HG03095 (cell line): Measurements from ENCODE around the gene DGCR8.
"Not testable (repeated sequence)": the region's sequence is repeated elsewhere in the genome, so short reads cannot be mapped to it uniquely, and the experiment has no call there.

Experiments used
- ATAC-seq: cut with Tn5 transposase; IDR thresholded peaks from one replicate; pipeline ENCODE4 v1.9.1; 2021; ENCODE audit warnings: moderate library complexity; ENCODE audit not compliant: unreplicated experiment

Gene DGCR8

DNA sequence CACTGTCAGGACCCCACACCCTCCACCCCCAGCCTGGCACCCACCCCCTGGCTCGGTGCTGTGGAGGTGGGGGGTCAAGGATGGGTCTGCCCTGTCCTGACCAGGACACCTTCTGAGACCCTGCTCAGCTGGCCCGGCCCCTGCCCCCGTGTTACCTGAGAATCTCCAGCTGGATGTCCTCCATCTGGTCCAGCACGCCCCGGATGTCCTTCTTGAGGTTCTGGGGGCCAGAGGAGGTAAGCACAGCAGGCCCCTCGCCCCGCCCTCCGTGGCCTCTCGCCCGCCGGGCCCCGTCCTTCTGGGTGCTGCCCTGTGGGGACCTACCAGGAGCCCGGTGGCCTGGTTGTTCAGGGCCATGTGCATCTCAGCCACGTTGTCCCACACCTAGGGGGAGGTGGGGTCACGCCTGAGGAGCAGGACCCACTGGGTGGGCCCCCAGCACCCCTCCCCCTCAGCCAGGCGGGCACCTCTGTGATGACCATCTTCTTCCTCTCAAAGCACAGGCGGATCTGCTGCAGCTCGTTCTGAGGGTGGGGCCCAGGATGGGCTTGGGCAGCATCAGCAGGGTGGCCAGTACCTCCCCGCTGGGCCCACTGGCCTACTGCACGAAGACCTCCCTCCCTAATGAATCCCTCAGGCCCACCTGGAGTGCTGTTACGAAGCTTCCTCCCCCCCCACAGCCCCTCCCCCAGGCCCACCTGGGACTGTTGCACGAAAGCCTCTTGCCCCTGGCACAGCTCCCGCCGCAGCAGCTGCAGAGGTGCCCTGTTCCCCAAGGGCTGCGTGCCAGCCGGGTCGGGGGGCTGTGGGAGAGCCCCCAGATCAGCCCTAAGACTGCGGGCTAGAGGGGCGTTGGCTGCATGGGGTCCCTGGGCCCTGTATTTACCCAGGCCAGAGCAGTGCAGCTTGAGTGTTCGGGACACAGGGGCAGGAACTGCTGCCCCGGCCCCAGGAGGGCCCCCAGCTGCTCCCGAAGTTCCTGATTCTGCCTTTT is 69.5 kb downstream of the DGCR8 start:
- ATAC-seq: no peak

DNA sequence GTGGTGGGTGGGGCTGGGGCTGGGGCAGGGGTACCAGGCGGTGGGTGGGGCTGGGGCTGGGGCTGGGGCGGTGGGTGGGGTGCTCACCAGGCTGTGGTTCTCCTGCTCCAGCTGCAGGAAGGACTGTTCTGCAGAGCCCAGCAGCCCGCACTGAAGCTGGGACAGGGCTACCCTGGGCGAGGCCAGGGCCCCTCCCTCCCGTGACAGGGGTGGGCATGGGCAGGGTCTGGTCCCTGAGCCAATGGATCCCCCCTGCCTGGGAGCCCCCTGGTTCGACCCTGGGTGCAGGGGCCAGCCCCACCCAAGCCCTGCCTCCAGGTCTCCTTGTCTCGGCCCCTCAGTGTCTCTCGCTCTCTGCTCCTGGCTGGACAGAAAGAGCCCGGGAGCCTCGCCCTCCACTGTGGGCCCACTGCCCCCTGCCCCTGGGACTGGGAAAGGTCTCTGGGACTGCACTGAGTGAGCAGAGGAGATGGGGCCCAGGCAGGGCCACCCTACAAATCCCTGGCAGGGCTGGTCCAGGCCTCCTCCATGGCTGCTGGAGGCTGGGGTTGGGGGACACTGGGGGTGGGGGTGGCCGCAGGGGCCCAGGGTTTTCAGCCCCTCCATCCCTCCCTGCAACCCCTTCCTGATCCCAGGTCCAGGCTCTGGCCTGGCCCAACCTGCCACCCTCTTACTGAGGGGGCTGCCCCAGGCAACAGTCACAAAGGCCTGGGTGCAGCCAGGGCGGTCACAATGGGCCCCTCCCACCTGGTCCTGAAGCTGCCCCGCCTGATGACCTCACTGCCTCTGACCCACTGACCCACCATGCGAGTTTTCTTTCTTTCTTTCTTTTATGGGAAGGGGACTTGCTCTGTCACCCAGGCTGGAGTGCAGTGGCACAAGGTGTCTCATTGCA is 70.6 kb downstream of the DGCR8 start, which contains the start of gene CCDC188:
Gene CCDC188, minus strand, starts transcription at position 675 of the 895 bp plus-strand sequence. Its CDS starts 69 bp downstream, at position 606.
- no peak for ATAC-seq

DNA sequence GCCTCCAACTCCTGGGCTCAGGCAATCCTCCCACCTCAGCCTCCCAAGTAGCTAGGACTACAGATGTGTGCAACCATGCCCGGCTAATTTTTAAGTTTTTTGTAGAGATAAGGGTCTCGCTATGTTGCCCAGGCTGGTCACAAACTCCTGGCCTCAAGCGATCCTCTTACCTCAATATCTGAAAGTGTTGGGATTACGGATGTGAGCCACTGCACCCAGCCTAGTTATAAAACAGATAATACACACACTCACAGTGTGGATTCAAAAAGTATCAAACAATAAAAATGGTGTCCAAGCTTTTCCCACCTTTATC is 71.2 kb downstream of the DGCR8 start:
- no peak for ATAC-seq

DNA sequence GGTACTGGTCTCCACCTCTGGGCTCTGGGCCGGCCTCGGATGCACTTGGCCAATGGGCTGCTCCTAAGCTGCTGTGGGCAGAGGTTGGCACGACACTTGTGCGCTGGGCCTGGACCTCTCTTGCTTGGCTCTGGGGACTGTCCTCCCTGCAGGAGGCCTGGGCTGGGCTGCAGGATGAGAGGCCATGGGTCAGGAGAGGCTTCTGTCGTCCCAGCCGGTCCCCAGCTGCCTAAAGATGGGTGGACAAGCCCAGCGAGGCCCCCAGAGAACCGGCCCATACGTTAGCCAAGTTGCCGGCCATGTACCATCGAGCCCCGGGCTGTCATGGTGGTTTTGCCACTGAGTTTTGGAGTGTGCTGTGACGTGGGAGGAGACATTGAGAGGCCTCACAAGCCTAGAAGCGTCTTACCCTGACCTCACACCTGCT is 72.4 kb downstream of the DGCR8 start:
- ATAC-seq: no peak

DNA sequence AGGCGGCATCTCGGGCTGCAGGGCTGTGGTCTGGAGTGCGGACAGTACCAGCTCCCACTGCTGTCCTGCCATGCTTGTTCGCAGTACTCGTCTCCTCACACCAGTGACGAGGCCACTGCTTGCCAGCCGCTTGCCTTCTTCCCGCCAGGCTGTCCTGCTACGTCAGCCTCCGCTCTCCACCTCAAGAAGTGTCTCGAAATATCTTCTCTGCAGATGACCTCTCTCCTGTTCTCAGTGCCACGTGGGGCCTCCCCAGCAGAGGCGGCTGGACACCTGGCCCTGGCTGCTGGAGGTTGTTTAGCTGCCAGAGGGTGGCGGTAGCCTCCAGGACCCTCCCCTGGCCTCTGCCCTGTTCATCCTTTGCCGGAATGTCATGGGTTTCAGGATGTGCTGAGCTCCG is 73.9 kb downstream of the DGCR8 start:
- ATAC-seq: no peak

DNA sequence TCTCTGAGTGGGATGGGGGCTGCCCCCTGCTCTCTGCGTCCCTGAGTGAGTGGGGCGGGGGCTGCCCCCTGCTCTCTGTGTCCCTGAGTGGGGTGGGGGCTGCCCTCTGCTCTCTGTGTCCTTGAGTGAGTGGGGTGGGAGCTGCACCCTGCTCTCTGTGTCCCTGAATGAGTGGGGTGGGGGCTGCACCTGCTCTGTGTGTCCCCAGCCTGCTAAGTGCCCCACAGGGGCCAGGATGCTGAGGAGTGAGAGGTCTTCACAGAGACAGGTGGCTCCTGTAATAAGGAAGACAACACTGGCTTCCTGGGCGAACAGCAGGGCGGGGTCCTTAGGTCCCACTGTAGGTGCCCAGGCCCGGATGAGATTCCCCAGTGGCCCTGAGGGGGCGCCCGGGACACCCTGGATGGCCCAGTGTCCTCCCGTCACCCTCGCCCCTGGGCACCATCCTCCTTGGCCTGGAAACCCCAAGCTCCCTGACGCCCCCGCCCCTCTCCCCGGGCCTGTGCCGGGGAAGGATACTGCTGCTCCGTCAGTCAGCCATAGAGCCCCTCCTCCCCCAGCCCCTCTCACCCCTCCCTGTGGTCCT is 74.7 kb downstream of the DGCR8 start:
- no peak for ATAC-seq

DNA sequence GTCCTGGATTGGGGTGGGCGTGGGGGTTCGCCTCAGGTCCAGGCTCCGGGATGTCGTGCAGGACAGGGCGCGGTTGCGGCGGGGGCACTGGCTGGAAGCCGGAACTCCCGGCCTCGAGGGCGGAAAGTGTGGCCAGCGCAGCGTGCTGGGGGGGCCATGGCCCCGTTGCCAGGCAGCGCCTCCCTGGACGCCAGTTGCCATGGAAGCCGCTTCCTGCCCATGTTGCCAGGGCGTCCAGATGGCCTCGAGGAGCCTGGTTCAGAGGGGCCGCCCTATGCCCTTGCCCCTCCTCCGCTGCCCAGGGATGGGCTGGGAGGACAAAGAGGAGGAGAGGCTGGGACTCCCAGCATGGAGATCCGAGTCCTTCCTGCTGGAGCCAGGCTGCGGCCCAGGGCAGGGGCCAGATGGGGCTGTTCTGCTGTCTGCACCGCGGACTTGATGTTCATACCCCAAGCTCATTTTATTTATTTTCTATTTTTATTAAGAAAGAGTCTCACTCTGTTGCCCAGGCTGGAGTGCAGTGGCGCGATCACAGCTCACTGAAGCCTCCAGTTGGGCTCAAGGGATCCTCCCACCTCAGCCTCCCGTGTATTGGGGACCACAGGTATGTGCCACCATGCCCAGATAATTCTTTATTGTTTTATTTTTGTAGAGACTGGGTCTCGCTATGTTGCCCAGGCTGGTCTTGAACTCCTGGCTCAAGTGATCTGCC is 75.4 kb downstream of the DGCR8 start:
- no peak for ATAC-seq

DNA sequence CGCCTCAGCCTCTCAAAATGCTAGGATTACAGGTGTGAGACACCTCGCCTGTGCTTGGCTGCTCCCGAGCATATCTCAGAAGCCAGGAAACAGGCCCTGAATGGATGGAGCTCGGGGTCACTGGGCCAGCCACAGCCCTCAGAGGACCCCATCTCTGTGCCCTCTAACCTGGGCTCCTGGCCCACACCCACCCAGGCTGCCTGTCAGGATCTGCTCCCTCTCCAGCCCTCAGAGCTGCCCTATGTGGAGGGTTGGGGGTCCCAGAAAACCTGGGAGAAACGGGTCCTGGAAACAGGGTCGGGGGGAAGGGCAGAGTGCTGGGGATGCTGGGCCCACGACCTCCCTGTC is 76.0 kb downstream of the DGCR8 start:
- ATAC-seq: no peak

DNA sequence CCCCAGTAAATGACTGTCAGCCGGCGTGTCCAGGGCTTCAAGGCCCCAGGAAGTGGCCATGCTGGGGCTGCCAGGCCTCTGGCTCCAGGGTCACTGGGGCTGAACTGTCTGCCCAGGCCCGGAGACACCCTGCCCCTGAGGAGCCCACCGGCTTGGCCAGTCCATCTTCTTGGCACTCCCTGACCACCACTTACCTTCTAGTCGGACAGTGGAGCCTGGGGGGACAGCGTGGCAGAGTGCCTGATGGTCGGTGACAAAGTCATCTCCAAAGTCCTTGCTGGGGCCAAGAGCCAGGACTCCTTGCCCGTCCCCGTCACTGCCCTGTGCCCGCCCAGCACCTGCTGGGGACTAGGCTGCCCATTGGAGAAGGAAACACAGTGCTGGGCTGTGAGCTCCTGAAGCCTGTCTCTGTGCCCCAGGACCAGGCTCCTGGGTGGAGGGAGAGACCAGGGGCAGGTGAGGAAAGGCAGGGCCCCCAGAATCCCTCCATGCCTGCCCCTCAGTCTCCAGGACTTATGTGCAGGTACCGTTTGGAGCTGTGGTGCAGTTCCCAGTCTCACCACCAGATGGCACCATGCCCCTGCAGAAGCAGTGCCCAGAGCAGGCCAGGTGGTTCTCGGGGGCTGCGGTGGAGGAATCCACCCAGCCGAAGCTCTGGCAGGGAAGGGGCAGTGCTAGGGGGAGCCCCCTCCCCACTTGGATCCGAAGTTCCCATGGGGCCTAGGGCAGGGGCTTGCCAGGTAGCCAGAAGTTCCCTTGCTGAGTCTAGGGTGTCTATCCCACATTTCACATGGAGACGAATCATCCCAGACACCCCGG is 76.8 kb downstream of the DGCR8 start:
- ATAC-seq: no peak

DNA sequence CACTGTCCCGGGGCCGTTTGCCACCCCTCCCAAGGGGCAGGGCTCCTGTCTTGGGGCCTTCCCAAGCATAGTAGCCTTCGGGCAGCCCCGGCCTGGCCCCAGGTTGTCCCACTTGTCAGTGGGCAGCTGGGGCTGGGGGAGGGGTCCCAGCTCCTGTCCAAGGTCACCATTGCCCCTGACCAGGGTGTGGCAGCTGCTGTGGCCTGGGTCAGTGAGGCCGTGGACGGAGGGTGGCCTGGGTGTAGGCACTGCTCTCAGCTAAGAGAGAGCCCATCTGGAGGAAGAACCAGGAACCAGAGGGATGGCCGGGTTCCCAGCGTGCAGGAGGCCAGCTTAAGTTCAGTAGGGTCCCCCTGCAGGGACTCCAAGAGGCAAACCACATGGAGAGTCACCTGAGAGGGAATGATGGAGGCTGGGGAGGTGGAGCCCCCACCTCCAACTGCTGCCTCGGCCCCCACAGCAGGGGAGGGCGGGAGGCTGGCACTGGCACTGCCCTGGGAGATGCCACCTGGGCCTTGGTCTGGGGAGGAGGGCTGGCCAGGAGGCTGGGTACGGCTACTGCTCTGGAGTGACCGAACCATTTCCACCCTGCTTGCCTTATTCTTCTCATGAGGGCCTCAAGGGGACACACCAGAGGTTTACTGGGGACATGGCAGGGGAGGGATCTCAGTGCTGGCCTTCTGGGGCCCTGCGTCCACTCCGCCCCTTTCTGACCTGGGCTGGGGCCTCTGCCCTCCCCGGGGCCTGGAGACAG is 77.6 kb downstream of the DGCR8 start:
- no peak for ATAC-seq

DNA sequence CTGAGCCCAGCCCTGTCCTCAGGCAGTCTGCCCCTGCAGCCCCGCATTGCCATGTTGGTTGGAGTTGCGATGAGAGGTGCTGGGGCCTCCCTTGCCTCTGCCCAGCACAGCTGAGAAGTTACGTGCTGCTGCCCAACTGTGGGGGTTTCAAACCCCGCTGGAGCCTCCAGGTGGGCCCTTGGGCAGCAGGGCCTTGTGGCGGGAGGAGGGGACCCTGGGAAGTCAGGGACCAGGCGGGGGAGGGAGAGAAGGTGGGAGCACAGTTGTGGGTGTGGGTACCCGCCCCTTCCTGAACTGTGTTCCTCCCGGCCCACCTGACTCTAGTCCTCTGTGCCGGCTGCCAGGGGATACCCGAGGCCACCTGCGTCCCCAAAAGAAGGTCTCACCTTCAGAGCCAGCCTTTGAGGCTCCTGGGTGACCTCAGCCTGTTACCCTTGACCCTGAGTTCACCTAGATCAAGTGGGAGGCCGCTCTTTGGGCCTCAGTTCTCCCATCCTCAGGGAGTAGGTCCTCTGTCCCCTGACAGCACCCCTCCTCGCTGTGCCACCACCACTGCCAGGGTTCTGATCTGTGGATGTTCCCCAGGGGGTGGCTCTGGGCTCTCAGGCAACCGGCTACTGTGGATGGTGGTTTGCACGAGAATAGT is 78.5 kb downstream of the DGCR8 start:
- ATAC-seq: no peak

DNA sequence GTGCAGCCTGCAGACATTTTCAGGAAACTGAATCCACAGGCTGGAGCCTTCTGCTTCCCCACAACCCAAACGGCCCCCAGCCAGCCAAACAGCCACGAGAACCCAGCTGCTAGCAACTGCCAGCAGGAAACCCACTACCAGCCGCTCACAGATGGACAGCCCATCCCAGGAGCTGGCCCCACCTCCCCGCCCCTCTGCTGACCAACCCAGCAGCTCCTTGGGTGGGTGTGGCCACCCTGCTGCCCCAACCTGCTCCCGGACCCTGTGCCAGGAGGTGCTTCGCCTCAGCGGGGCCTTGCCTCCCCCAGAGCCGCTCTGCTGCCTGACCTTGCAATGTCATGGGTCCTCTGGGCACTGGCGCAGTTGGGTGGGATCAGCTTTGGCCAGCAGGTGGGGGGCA is 79.0 kb downstream of the DGCR8 start:
- ATAC-seq: no peak

DNA sequence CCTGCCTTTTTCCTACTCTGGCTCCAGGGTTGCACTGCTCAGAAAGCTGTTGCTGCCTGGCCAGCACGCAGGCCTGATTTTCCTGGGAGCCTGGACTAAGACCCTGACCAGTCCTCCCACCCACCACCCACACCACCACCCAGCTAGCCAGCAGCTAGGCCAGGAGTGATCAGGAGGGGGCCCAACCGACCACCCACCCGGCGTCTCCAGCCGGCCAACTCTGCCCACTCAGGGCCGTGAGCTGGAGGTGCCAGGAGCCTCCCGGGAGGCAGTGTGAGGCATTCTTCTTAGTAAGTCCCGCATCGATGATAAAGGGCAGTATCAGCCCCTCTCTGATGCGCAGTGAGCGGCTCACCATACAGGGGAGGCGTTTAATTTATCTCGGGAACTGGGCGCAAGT is 79.5 kb downstream of the DGCR8 start:
- not testable (repeated sequence) for ATAC-seq

DNA sequence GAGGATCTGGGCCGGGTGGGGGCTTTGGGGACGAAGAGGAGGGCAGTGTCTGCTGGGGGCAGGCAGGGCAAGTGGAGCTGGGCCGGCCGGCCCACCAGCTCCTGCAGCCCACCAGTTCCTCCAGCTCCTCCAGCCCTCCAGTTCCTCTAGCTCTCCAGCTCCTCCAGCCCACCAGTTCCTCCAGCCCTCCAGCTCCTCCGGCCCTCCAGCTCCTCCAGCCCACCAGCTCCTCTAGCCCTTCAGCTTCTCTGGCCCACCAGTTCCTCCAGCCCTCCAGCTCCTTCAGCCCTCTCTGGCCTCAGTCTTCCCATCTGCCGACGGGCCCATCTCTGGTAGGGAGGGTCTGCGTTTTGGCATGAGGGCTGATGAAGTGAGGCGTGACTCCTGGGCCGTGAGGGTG is 80.0 kb downstream of the DGCR8 start:
- ATAC-seq: no peak
